GM19240 (cell line): Measurements from ENCODE around the gene SLC19A2.
"Not testable (repeated sequence)": the region's sequence is repeated elsewhere in the genome, so short reads cannot be mapped to it uniquely, and the experiment has no call there.

Experiments
- DNase-seq: peaks from one replicate; pipeline ENCODE4 v3.0.0; 2011; ENCODE audit warnings: low spot score; ENCODE audit not compliant: insufficient read length

SLC19A2 gene

DNA sequence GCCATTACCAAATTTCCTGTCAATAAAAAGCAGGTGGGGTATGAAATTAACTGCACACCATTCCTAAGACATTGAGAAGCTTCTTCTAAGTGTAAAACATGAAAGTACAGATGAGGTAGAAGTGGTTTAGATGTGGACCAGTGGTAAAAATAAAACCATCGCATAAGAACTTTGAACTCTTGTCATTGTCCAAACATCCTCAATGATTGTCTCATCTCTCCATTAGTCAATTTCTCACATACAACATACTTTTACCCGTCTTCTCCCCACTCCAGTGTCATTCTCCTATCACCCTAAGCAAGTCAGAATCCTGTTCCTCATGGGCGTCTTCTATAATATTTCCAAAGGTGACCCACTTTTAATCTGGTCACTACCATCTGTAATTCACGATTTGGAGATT lies 24.3 kb upstream of the SLC19A2 start:
- no peak for DNase-seq

DNA sequence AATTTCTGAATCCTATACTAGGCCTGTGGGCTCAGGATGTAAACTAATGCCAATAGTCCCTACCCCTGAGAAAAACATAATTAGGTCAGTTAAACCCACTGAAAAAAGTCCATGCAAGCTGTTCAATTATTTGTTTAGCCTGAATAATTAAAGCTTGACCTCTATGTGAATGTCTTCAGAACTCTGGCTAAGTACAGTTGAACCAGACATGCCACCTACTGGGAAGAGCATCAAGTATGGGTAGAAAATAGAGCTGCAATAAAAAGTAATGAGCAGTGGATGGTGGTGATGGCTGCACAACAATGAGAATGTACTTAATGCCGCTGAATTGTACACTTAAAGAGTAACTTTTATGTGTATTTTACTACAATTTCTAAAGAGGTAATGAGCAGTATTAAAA lies 23.6 kb upstream of the SLC19A2 start:
- DNase-seq = no peak

- no peak for DNase-seq
These were observed 22.9 kb upstream of the SLC19A2 start for GRCh38 chr1:169508432-169509338.

DNA sequence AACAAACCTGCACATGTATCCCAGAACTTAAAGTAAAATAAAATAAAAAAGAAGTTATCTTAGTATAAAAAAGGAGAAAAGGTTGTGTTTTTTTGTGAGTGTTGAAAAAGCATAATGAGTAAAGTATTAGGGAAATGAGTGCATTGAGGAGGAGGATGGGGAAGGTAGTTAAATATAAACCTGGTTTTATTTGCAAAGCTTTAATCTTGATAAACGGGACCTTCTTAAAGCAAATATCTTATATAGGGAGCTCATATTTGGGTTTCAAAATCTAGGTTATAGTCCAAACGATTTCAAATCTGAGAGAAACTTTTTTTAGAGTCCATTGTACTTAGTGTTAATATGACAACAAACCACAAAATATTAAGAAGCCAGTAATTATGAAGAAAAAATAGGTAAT lies 21.7 kb upstream of the SLC19A2 start:
- DNase-seq = no peak

- DNase-seq = not testable (repeated sequence)
These were observed 17.9 kb upstream of the SLC19A2 start for GRCh38 chr1:169503601-169504000.

GRCh38 chr1:169499807-169500206 lies 14.1 kb upstream of the SLC19A2 start:
- no peak for DNase-seq

- DNase-seq = no peak
These were observed 11.6 kb upstream of the SLC19A2 start for GRCh38 chr1:169497317-169497716.

GRCh38 chr1:169495916-169496315 lies 10.2 kb upstream of the SLC19A2 start:
- DNase-seq = no peak

- no peak for DNase-seq
These were observed 9.5 kb upstream of the SLC19A2 start for GRCh38 chr1:169495046-169495775.

DNA sequence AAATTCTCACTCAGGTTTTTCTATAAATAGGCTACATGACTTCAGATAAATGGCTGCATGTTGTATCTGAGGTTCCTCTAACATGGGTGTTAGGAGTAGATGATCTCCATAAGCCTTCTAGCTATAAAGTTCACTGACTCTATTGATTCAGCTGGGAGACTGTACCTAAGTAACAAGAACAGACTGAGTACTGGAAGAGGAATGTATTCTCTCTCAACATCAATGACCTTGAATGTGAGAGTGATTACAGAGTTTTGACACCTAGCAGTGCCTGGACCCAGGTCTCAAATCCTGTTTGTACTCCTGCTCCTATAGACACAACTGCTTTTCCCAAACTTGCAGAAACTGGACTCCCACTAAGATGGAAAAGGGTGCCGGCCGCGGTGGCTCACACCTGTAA lies 8.6 kb upstream of the SLC19A2 start:
- DNase-seq = no peak

- no peak for DNase-seq
These were observed 7.5 kb upstream of the SLC19A2 start for GRCh38 chr1:169493251-169493650.

GRCh38 chr1:169491845-169492281 lies 6.1 kb upstream of the SLC19A2 start:
- no peak for DNase-seq

DNA sequence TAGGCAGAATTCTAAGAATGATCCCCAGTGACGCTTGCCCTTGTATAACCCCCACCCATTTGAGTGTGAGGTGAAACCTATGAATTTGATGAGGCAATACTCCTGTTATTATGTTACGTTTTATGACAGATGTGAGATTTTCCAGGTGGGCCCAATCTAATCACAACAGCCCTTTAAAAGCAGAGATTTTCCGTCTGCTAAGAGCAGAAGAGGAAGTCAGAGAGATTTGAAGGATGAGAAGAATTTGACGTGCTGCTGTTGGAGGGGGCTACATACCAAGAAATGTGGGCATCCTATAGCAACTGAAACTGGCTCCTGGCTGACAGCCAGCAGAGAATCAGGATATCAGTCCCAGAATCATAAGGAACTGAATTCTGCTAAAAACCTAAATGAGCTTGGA lies 2.4 kb upstream of the SLC19A2 start:
- no peak for DNase-seq

DNA sequence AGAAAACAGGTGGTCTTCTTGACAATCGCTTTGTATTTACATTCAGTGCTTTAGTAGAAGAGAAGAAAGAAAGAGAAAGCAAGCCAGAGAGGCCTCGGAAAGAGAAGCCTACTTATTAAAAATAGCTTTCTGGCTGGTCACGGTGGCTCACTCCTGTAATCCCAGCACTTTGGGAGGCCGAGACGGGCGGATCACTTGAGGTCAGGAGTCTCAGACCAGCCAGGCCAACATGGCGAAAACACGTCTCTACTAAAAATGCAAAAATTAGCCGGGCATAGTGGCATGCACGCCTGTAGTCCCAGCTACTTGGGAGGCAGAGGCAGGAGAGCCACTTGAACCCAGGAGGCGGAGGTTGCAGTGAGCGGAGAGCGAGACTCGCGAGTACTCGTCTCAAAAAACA lies 1.8 kb upstream of the SLC19A2 start:
- no peak for DNase-seq

DNA sequence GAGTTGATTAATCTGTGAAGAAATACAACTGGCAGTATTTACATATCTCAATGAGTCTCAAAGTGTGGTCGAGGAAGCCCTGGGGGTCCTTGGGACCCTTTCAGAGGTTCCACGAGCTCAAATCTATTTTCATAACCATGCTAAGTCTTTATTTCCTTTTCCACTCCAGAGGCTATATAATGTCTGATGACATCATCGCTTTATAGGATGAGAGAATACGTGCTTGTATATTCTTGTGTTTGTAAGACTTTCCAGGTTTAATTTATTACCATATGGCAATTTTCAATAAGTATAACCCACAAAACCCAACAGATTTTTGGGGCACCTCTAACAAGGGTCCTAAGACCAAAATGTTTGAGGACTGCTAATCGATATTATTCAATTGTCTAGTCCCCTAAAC lies 1.4 kb upstream of the SLC19A2 start:
- no peak for DNase-seq

GRCh38 chr1:169486281-169487051 lies 722 bp upstream of the SLC19A2 start:
- DNase-seq = no peak

DNA sequence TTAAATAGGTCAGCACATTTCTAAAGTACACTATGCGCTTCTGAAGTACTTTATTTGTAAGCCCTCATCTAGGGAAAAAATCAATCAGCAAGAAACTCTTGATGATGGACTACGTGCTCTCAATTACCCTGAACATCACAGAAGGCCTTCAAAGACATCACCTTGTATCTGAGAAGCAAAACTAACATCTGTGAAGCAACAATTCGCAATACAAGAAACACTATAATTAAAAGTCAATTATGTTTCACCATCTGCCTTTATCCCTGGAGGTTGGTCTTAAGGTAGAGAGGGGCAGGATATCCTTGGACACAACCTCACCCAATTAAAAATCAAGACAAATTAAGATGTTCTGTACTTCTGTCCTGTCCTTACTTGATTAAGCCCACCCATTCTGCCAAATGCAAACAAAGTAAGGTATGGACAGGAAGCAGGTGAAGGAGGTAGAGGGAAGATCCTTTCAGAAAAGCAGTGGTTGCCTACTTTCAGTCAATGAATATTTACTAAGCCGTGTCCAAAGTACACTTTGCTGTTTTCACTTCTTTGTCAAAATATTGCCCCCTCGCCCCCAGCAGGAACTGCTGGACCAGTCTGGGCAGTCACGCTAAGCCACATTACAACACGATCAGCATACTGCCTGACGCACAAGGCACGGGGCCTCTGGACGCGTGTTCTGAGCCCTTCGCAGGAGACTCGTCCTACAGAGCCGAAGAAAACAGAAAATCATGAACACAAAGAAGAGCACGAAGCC lies 887 bp downstream of the SLC19A2 start:
- no peak for DNase-seq

DNA sequence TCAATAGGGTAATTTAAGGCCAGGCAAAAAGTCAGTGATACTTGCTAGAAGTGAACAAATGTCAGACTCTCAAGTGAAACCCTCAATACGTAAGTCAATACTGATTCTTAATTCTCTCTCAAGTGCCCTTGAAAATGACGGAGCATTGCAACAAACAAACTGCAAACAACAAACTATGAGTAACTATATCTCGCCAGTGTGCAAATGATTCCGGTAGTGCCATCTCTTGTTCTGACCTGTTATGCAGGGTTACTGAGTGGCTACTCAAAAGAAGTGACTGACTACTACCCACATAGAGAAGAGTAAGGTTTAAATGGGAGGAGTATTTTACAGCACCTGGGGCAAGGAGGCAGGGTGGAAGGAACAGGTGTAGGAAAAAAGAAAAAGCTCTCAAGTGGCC lies 1.6 kb downstream of the SLC19A2 start:
- DNase-seq = no peak

- no peak for DNase-seq
These were observed 2.2 kb downstream of the SLC19A2 start for GRCh38 chr1:169483500-169483966.

DNA sequence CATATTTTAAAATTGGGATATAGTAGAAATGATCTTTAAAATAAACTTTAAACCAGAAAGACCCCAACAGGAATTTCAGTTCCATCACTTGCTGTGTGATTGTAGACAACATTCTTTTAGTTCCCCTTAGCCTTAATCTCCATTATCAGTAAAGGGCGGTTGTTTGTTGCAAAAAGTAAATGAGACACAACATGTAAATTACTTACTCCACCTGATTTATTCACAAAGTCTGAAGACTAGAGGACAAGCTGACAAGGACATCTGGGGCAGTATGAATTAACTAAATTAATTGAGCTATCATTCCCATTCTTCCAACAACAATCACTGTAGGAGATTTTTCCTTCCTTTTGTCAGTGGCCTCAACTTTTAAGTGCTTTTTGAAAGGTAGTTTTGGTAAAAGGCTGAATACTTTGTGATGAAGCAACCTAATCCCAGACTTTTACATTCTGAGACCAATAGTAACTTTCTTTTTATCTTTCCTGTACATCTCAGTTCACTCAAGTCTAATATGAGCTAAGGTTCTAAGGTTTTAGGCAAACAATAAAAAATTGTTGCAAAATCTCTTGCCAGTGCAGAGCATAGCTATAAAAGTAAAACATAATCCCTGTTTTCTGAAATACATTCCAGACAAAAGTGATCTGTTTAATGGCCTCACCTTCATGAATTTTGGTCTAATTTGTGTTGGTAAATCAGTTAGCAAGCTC lies 6.2 kb downstream of the SLC19A2 start:
- DNase-seq = no peak
